ENCODE data around the gene SMOC2. TPM values are rescaled to one million over a fixed set of nuclear protein-coding genes. Genes with fewer than 3 reads are reported as not detected.

Gene SMOC2
- total RNA-seq, 1 experiment from 2014 or later: 0.42 TPM

- H3K4me2 ChIP-seq (ENCODE audit: low read length): no peak overlapping the region
- no TSS peak for BruUV-seq (replicated peaks)
- H3K9me2 ChIP-seq (ENCODE audit: insufficient read depth): no peaks in the 10 kb centered on the region
- H3K36me3 ChIP-seq (ENCODE audit: control insufficient read depth in 1 of 2, insufficient read depth in 2 of 2, low read length in 2 of 2): no peaks in the 10 kb centered on the region
- TF ChIP-seq CEBPB (IDR thresholded peaks at IDR 0.05; ENCODE audit: low read depth) (no peak), SP1 (IDR thresholded peaks at IDR 0.05; ENCODE audit: low read depth) (no peak), CBX3 (IDR thresholded peaks at IDR 0.05; ENCODE audit: low read depth) (no peak), FOSL1 (IDR thresholded peaks at IDR 0.05; ENCODE audit: low read depth) (no peak), RAD21 (IDR thresholded peaks at IDR 0.05; ENCODE audit: low read depth) (no peak), TCF7L2 (IDR thresholded peaks at IDR 0.05; ENCODE audit: borderline replicate concordance, extremely low read depth, insufficient read depth, insufficient read length) (no peak), ZNF274 (IDR thresholded peaks at IDR 0.05; ENCODE audit: low read depth, low read length) (no peak), JUND (IDR thresholded peaks at IDR 0.05) (no peak), YY1 (IDR thresholded peaks at IDR 0.05; ENCODE audit: extremely low read depth, insufficient replicate concordance, low read depth, low read length) (no peak), POLR2AphosphoS5 (IDR thresholded peaks at IDR 0.05; ENCODE audit: low read depth, low read length) (no peak), ZFX (IDR thresholded peaks at IDR 0.05) (no peak), EZH2 (IDR thresholded peaks at IDR 0.05) (no peak), EGR1 (IDR thresholded peaks at IDR 0.05; ENCODE audit: low read depth) (no peak), ZBTB33 (IDR thresholded peaks at IDR 0.05; ENCODE audit: extremely low read depth, insufficient replicate concordance, low read length) (no peak), MAX (IDR thresholded peaks at IDR 0.05) (no peak), POLR2A (IDR thresholded peaks at IDR 0.05; ENCODE audit: borderline replicate concordance, extremely low read depth, insufficient read depth, insufficient read length) (no peak), EZH2phosphoT487 (IDR thresholded peaks at IDR 0.05; ENCODE audit: borderline replicate concordance) (no peak), CTCF (IDR thresholded peaks at IDR 0.05 in 2 of 3, conservative IDR thresholded peaks at IDR 0.05 in 1 of 3; ENCODE audit: borderline replicate concordance in 1 of 3, insufficient read depth in 1 of 3, low read depth in 2 of 3, low read length in 2 of 3) (no peak), SRF (IDR thresholded peaks at IDR 0.05; ENCODE audit: low read depth) (no peak)
- H3K79me2 ChIP-seq (ENCODE audit: insufficient read depth, low read length): no peaks in the 10 kb centered on the region
- H3K4me1 ChIP-seq (ENCODE audit: control insufficient read depth in 1 of 2, insufficient read depth in 2 of 2, low read length in 2 of 2): no peaks in the 10 kb centered on the region
- no peak for ATAC-seq
- H3K27me3 ChIP-seq (ENCODE audit: insufficient read depth, low read length): peaks cover 4% of the 10 kb centered on the region; the same call in 1 of the 2 replicates
- DNase-seq (ENCODE audit: low read depth, low spot score): no peak
- intact Hi-C loops (cut with micrococcal nuclease): loop anchor here (10.0 kb wide), 1 partner anchor 412 kb away; no protein-coding TSS in a partner anchor
- ChIA-PET POLR2A (no interaction called here), CTCF (no interaction called here), RAD21 (ENCODE audit: low non-redundant PET in 1 of 2, low total read pairs in 2 of 2, uncharacterized antibody in 2 of 2, unreplicated experiment in 2 of 2) (no interaction called here)
- H2AFZ ChIP-seq (ENCODE audit: low read depth, low read length, poor library complexity, severe bottlenecking): no peak overlapping the region
- no peaks in the 10 kb centered on the region for H4K20me1 ChIP-seq (ENCODE audit: insufficient read depth)
- no peak overlapping the region for H3K9ac ChIP-seq (ENCODE audit: low read length)
- H3K4me3 ChIP-seq (replicated peaks in 1 of 2; ENCODE audit: low read depth in 1 of 2, low read length in 2 of 2): no peak overlapping the region
- H3K9me3 ChIP-seq (ENCODE audit: control insufficient read depth in 1 of 2, insufficient read depth in 1 of 2, low read depth in 1 of 2, low read length in 2 of 2): peaks cover 0 to 5% of the 10 kb centered on the region in 2 experiments; a peak in 1 of 4 replicates
- no peak overlapping the region for H3K27ac ChIP-seq (ENCODE audit: low read depth, low read length)
These were observed 31.4 kb downstream of the SMOC2 start for GRCh38 chr6:168472363-168472762.
